GM18861 (cell line): Measurements from ENCODE around the gene FOSL1.

ENCODE experiments used
- ATAC-seq: cut with Tn5 transposase; IDR thresholded peaks from one replicate; pipeline ENCODE4 v1.9.1; 2021; ENCODE audit not compliant: unreplicated experiment

FOSL1 gene

DNA sequence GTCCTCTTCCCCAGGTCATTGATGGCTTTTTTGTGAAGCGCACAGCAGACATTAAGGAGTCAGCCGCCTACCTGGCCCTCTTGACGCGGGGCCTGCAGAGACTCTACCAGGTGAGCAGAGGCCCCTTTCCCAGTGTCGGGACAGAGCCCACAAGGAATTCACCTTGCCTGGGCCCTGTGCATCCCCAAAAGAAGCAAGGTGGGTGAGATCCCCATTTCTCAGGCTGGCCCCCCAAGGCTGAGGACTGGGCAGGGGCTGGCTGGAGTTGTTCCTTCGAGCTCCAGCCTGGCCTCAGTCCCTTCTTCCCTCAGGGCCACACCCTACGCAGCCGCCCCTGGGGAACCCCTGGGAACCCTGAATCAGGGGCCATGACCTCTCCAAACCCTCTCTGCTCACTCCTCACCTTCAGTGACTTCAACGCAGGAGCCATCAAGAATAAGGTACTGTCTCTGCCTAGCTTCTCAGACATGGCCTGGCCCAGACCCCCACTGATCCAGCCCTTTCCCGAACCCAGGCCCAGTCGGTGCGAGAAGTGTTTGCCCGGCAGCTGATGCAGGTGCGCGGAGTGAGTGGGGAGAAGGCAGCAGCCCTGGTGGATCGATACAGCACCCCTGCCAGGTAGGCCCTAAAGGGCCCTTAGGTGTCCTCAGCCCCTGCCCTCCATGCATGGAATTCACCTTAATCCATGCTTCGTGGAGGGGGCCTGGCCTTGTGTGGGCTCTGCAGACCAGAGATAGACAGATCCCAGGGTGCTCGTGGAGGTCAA lies 35.3 kb downstream of the FOSL1 start:
- no peak for ATAC-seq

DNA sequence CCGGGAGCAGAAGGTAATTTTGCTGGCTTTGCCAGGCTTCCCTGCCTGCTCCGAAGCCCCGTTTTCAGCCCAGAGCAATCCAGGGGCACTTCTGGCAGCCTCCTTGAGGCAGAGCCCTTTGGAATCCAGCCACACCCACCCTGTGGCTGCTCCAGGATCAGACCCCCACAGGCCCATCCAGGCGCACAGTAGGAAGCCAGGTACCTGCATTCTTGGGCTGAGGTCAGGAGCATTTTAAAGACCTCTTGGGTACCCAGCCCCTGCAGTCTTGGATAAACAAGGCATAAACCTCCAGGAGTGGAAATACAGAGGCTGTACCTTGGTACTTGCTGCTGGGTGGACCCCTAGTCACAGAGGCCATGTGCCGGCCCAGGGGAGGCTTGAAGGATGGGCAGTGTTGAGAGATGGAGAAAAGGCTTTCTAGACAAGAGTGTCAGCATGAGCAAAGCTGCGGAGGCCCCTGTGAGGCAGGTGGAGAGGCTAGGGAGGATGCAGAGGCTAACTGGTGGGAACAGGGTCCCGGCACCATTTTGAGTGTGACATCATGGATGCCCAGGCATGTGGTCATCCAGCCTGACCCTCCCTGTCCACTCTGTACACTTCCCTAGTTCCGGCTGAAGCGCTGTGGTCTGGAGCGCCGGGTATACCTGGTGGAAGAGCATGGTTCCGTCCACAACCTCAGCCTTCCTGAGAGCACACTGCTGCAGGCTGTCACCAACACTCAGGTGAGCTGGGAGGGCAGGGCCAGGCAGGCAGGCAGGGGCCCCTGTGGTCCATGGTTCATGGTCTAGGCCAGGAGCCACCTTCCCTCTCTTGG lies 36.1 kb downstream of the FOSL1 start:
- ATAC-seq, result no peak

DNA sequence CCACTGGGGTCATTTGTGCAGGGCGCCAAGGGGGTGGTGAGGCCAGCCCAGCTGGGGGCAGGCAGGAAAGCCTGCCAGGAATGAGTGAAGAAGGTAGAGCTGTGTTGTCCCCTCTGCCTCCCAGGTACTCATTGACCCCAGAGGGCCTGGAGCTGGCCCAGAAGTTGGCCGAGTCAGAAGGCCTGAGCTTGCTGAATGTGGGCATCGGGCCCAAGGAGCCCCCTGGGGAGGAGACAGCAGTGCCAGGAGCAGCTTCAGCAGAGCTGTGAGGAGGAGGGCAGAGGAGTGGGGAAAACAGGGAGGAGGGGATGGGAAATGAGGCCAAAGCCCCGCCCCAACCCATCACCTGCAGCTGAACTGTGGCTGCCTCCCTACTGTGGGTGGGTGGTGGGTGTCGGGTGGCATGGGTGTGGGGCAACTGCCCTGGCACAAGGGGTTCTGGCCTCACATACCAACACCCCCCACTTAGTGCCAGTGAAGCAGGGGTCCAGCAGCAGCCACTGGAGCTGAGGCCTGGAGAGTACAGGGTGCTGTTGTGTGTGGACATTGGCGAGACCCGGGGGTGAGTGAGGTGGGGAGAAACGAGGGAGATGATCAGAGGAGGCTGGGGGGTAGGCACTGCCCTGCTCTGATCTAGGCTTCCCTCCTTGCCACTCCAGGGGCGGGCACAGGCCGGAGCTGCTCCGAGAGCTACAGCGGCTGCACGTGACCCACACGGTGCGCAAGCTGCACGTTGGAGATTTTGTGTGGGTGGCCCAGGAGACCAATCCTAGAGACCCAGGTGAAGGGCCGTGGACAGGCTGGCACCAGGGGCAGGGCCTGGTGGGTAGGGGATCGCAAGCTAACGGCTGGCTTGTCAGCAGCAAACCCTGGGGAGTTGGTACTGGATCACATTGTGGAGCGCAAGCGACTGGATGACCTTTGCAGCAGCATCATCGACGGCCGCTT lies 37.0 kb downstream of the FOSL1 start:
- ATAC-seq, result no peak

DNA sequence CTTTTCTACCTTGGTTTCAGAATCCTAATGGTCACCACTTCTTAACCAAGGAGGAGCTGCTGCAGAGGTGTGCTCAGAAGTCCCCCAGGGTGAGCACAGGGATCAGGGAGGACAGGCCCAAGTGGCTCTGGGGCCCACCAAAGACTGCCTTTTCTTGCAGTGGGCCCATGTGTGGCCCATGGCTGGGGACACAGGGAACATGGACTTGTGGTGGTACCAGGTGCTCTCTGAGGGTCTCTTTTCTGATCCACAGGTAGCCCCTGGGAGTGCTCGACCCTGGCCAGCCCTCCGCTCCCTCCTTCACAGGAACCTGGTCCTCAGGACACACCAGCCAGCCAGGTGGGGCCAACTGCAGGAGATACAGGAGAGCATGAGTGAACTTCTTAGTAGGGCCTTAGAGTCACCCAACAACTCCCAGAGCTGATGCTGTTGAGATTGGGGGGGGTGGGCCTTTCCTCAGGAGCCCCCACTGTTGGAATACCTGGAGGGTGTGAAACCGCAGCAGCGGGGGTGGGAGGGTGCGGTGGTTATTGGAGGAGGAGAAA lies 37.9 kb downstream of the FOSL1 start:
- no peak for ATAC-seq

DNA sequence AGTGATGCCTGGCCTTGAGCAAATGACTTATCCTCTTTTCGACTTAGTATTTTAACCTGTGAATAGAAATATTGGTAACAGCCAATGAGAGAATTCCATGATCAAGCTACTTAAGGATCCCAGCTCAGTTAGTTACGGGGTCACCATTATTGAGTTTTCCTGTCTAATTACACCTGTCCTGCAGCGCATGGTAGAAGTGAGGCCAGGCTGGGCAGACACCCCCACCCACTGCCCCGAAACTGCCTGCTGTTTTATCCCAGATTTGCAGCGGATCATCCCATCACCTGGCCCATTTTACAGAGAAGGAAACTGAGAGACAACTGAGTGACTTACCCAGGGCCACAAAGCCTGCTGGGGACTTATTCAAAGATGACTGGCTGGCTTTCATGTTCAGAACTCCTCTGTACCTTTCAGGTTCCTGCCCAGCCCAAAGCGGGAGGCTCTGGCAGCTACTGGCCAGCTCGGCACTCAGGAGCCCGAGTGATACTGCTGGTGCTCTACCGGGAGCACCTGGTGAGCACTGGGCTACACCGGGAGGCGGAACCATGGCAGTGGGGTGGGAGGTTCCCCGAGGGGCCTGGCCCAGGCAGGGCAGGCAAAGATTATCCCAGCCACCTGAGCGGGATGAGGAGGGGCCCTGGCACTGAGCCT lies 38.5 kb downstream of the FOSL1 start:
- no peak for ATAC-seq

DNA sequence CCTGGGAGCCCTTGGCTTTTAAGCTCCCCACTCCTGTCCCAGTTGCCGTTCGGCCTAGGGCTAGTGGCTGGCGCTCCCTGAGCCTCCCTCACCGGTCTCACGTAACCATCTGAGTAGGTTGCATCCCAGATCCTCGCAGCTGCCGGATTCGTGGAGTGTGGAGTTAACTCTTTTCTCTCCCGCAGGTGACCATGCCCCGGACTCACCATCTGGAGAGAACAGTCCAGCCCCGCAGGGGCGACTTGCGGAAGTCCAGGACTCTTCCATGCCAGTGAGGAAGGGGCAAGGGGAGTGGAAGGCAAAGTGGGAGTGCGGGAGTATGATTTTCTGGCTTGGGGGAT lies 39.1 kb downstream of the FOSL1 start:
- no peak for ATAC-seq

DNA sequence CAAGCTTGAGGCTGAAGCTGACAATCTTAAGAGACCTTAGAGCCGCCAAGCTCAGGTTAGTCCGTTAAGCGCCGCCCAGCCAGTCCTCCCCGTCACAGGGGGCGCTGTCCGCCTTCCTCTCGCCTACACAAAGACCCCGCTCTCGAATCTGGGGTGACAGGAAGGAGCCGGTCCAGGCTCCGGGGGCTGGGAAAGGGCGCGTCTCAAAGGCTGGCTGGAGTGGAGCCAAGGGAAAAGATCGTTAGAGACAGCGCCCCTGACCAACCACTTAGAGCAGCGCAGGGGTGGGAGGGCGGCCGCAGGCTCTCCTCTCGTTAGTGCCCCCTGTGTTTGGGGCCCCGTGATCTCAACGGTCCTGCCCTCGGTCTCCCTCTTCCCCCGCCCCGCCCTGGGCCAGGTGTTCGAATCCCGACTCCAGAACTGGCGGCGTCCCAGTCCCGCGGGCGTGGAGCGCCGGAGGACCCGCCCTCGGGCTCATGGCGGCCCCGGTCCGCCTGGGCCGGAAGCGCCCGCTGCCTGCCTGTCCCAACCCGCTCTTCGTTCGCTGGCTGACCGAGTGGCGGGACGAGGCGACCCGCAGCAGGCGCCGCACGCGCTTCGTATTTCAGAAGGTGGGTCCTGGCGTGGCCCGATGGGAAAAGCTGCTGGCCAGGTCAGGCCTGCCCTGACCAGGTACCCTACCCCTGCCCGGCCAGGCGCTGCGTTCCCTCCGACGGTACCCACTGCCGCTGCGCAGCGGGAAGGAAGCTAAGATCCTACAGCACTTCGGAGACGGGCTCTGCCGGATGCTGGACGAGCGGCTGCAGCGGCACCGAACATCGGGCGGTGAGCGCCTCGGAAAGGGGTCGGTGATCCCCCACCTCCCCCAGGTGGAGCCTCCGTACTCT lies 39.7 kb downstream of the FOSL1 start, which contains the start of gene MUS81:
MUS81 (plus strand) TSS at position 156 of the 887 bp plus-strand sequence; CDS start at position 477, 321 bp downstream.
- ATAC-seq, result peak; percentile 18

DNA sequence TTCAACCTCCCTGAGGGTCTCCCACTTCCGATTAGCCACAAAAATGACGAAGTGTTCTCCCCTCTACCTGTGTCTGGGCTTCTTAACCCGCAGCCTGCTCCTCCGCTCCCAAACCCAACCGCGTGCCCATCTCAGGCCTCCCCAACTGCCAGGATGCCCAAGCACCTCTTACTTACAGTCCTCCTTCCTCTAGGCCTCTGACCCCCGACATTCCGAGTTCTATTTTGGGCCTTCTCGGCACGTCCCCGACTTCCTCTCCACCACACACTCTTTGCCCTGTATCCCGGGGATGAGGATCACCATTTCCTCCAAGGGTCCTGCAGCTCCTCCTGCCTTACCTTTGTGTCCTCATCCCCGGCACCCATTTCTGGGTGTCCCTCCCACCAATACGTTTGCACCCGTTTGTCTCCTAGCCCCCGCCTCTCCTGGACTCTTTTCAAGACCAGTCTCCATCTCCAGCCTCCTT lies 40.3 kb downstream of the FOSL1 start:
- ATAC-seq, result no peak

DNA sequence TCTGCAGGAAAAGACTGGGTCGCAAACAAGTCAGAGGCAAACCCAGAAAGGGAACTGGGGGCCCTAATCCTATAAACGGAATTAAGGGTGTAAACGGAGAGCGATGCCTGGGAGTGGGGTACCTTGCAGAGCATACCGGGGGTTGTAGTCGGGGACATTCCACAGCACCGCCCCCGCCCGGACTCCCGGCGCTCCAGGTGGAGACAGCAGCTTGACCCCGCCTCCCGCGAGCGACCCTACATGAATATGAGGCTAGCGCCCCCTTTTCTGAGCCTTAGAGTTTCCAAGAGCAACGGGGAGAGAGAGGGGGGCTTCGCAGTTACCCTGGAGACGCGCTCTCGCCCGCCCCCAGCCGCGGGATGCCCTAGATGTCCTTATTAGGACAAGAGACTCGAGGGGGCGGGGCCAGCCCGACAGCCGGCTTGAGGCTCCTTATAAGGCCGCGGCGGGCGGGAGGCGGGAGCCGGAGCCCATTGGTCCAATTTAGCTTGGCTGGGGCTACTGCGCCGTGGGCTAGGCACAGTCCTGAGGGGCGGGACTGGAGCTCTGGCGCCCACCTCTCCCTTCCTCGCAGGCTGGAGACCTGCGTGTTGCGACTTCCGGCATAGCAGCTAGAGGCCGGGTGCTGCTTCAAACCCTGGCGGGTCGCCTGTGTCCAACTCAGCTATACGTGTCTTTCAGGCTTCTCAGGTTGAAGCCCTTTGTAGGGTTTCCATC lies 40.9 kb downstream of the FOSL1 start:
- ATAC-seq, result peak; percentile 50

DNA sequence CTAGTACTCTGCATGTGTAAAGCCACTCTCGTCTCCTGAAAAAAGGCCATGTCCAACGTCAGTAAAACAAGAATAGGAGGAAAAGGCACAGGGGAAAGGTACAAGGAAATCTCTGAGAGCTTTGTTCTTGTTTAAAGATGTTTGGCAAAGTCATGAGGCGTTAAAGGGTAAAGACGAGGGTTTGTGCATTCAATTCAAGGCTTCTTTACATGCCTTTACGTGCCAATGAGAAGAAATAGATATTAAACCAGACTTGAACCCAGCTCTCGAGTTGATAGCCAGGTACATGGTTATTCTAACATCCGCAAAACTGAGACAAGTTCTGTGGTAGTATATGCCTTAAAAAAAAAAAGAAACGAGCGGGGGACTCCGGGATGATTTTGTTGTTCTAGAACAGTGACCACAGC lies 41.5 kb downstream of the FOSL1 start:
- ATAC-seq, result no peak

DNA sequence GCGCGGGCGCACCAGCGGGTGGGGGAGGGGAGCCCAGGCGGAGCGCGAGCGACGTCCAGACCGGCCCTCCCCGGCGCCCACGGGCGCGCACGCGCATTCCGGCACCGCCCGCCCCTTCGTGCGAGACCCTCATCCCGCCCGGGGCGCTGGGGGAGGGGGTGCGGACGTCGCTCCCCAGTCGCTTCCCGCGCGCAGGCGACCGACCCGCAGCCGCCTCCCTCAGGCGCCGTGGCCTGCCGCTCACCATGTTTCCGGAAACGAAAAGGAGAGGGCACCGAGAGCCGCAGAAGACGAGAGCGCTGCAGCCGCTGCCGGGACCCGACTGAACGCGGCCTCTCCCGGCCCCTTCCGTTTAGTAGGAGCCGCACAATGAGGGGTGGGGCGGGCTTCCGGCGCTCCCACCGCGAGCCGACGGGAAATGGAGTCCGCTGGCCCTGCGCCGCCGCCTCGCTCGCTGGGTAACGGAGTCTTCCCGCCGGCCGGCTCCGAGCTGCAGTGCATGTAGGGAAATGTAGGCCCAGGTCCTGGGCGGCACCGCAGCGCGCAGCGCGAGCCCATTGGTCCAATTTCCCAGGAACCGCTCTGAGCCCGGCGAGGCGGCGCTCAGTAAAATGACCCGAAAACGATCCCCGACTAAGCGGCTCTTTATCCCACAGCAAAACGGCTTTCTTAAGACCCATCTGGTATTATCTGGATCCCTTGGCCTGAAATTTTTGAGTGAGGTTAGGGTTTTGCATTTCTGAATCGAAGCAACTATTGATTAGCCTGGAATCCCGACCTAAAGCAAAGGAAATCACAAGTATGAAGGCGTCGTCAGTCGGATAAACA lies 42.1 kb downstream of the FOSL1 start, which contains the start of gene CFL1:
CFL1 (minus strand) TSS at position 328 of the 828 bp plus-strand sequence; CDS start at position 247, 81 bp downstream.
- ATAC-seq, result peak; percentile 41

DNA sequence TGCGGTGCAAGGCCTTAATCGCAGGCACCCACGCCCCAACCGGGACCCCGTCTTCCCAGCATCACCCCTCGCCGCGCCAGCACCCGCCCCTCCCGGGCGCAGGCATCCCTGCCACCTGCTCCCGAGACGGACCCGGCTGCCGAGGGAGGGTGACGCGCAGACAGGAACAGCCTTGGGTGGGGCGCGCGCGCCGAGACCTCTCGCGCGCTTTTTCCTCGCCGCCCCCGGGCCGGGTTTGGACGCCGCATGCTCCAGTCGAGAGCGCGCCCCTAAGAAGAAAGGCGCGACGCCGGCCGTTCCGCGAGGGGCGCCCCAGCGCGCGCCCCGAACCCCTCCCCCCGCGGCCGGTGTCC lies 42.7 kb downstream of the FOSL1 start:
- ATAC-seq, result no peak

DNA sequence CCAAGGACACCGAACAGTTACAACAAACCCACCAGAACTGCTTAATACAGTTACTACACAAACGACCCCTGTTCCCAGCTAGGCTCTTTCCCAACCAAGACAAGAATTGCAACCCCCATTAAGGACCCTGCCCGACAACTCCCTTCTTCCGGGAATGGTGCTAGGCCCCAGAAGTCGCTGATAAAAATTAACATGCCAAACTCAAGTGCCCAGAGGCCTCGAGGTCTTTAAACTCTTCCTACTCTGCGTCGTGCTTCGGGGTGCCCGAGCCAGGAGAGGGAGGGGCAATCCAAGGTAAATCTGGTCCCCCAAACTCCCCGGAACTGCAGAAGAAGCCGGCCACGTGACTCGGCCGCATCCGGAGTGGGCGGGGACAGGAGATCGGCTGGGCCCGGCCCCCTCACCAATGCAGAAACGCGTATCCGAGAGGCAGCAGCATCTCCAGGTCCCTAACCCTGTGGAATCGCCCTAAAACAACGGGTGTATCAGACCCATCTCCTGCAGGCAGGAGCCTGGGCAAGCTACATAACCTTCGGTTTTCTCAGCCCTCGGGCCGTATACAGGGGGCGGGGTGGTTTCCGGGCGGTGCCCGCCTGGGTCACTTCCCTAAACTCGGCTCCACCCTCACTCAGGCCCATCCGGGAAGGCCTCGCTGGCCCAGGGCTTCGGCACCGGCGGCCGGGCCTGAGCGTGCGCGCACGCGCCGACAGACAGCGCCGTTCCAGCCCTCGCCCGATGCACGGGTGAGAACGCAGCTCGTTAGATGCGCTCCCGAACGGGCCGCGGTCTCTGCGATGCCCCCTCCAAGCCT lies 43.3 kb downstream of the FOSL1 start:
- ATAC-seq, result no peak

DNA sequence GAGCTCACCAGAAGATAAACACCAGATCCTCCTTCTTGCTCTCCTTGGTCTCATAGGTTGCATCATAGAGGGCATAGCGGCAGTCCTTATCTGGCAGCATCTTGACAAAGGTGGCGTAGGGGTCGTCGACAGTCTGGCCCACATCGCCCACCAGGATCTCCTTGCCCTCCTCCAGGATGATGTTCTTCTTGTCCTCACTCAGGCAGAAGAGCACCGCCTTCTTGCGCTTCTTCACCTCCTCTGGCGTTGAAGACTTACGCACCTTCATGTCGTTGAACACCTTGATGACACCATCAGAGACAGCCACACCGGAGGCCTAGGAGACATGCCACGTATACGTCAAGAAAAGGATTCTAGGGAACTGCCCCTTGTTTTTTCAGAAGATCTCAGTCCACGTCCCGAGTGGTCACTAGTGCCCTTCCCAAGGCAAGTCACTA lies 44.2 kb downstream of the FOSL1 start:
- ATAC-seq, result no peak

DNA sequence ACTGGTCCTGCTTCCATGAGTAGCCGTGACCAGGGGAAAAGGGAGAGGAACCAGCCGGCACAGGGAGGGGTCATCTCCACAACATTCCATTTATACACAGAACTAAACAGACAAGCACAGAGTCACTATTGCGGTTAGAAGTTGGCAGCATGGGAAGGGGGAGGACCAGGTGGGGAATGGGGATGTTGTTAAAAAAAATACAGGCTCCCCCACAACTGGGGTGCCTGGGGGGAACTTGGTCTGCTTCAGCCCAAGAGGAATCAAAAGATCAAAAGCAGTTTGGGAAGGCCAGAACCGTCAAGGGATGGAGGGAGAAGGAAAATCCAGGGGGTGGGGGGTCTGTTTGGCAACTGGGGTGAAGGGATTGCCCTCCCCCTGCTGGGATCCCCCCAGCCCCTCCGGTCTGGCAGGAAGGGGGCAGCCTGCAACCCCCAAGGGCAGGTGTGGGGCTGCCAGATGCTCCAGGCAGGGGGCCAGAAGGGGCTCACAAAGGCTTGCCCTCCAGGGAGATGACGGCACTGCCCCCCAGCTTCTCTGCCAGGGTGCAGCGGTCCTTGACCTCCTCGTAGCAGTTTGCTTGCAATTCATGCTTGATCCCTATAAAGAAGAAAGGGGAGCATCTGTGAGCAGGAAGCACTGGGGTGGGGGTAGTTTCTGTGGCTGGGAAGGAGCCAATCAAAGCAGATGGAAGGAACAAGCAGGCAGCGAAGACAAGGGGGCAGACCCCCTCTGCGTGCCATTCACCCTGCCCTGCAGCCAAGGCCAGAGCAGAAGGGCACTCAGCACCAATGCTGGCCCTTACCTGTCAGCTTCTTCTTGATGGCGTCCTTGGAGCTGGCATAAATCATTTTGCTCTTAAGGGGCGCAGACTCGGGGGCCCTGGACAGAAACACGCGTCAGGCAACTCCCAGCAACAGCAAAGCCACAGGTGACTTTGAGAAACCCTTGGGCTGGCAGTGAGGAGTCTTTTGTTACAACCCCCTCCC lies 45.0 kb downstream of the FOSL1 start:
- ATAC-seq, result no peak

DNA sequence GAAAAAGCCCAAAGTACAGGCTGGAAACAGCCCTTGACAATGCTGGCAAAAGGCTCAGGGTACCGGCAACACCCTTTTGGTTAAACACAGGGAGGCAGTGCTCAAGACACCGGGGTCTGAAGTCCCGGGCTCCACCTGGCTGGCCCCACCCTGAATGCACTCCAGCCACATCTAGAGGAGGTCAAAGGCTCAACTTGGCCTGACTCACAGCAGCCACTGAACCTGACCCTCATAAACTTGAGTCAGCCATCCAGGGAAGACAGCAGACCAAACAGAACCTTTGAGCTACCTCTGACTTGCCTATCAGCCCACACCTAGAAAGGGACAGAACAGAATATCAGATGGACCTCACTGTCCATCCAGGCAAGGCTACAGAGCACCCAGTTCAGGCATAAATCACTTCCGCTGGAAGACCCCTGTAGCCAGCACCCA lies 46.0 kb downstream of the FOSL1 start:
- no peak for ATAC-seq
